HL-60 (cell line): ENCODE results near the gene NEUROD2.

ENCODE experiments used
- GABPA ChIP-seq: IDR thresholded peaks from 2 replicates; pipeline ENCODE4 v1.6.1; 2012; ENCODE audit warnings: low read depth
- POLR2AphosphoS5 ChIP-seq: IDR thresholded peaks from 2 replicates; pipeline ENCODE4 v1.6.1; 2012; ENCODE audit warnings: low read depth
- SPI1 ChIP-seq: IDR thresholded peaks from 2 replicates; pipeline ENCODE4 v1.6.1; 2012; ENCODE audit warnings: low read depth, mild to moderate bottlenecking, borderline replicate concordance
- TF ChIP-seq, protein P1 (sequence below): IDR thresholded peaks from one replicate; pipeline ENCODE4 v1.5.1; 2011; ENCODE audit warnings: low read length, control low read depth, inconsistent platforms; ENCODE audit not compliant: insufficient read depth
- TF ChIP-seq, protein P2 (sequence below): IDR thresholded peaks from 2 replicates; pipeline ENCODE4 v1.6.1; 2012; ENCODE audit warnings: low read depth; ENCODE audit not compliant: insufficient replicate concordance

GRCh38 chr17:39581071-39581758 lies 26.5 kb downstream of the NEUROD2 start:
- TF ChIP-seq, protein P1, sequence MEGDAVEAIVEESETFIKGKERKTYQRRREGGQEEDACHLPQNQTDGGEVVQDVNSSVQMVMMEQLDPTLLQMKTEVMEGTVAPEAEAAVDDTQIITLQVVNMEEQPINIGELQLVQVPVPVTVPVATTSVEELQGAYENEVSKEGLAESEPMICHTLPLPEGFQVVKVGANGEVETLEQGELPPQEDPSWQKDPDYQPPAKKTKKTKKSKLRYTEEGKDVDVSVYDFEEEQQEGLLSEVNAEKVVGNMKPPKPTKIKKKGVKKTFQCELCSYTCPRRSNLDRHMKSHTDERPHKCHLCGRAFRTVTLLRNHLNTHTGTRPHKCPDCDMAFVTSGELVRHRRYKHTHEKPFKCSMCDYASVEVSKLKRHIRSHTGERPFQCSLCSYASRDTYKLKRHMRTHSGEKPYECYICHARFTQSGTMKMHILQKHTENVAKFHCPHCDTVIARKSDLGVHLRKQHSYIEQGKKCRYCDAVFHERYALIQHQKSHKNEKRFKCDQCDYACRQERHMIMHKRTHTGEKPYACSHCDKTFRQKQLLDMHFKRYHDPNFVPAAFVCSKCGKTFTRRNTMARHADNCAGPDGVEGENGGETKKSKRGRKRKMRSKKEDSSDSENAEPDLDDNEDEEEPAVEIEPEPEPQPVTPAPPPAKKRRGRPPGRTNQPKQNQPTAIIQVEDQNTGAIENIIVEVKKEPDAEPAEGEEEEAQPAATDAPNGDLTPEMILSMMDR, result no peak
- TF ChIP-seq SPI1, result no peak
- TF ChIP-seq, protein P2, sequence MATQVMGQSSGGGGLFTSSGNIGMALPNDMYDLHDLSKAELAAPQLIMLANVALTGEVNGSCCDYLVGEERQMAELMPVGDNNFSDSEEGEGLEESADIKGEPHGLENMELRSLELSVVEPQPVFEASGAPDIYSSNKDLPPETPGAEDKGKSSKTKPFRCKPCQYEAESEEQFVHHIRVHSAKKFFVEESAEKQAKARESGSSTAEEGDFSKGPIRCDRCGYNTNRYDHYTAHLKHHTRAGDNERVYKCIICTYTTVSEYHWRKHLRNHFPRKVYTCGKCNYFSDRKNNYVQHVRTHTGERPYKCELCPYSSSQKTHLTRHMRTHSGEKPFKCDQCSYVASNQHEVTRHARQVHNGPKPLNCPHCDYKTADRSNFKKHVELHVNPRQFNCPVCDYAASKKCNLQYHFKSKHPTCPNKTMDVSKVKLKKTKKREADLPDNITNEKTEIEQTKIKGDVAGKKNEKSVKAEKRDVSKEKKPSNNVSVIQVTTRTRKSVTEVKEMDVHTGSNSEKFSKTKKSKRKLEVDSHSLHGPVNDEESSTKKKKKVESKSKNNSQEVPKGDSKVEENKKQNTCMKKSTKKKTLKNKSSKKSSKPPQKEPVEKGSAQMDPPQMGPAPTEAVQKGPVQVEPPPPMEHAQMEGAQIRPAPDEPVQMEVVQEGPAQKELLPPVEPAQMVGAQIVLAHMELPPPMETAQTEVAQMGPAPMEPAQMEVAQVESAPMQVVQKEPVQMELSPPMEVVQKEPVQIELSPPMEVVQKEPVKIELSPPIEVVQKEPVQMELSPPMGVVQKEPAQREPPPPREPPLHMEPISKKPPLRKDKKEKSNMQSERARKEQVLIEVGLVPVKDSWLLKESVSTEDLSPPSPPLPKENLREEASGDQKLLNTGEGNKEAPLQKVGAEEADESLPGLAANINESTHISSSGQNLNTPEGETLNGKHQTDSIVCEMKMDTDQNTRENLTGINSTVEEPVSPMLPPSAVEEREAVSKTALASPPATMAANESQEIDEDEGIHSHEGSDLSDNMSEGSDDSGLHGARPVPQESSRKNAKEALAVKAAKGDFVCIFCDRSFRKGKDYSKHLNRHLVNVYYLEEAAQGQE, result no peak
- TF ChIP-seq POLR2AphosphoS5, result no peak
- TF ChIP-seq GABPA, result no peak
